Measurements from ENCODE around the gene PRELID2. TPM values are rescaled to one million over a fixed set of nuclear protein-coding genes. Genes with fewer than 3 reads are reported as not detected.
"Not testable (repeated sequence)": the region's sequence is repeated elsewhere in the genome, so short reads cannot be mapped to it uniquely, and the experiment has no call there.

PRELID2 gene
- total RNA-seq, 1 donor from 2014 or later, result 32.3 TPM

DNA sequence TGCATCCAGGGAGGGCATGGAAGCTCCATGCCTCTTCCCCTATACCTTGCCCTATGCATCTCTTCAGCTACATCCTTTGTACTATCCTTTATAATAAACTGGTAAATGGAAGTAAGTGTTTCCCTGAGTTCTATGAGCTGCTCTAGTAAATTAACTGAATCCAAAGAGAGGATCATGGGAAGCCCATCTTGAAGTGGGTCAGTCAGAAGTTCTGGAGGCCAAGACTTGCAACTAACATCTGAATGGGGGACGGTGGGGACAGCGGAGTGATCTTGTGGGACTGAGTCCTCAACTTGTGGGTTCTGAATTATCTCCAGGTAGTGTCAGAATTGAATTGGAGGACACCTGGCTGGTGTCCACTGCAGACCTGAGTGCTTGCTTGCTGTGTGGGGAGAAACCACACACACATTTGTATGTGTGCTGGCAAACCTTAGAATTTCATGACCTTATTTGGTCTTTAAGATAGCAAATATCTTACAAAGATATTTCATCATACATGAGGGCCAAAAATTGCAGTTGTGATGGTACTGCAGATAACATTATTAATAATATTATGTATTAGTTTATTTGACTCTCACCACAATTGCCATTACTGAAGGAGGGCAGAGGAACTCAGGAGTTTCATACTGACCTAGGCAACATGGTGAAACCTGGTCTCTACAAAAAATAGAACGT is 5.5 kb upstream of the PRELID2 start:
- DNase-seq (ENCODE audit: low read depth, low spot score), result no peak

DNA sequence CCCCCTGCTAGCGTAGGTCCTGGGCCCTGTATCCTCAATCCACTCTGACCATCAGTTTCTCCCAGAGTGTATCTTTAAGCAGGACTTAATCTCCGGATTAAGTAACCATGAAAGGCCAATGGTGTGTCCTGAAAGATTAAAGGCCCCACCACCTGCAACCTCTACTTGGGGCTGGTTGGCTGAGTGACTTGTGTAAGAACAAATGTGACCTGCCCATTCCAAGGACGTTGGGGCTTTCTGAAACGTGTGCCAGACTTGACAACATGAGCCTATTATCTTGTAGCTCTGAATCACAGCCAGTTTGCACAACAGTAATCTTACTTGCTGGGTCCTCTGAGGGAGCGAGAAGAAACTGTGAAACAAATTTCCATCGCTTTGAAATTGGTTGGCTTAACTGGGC is 3.1 kb upstream of the PRELID2 start:
- no peak for DNase-seq (ENCODE audit: low read depth, low spot score)

DNA sequence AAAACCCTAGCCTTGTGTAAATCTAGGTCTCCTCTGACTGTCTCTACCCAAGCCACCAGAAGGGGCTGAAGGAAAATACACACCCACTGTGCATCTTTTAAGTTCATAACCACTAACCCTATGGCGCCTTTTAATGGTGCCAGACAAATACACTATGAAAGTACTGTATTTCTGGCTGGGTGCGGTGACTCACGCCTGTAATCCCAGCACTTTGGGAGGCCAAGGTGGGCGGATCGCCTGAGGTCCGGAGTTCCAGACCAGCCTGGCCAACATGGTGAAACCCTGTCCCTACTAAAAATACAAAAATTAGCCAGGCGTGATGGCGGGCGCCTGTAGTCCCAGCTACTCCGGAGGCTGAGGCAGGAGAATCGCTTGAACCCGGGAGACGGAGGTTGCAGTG is 1.1 kb upstream of the PRELID2 start:
- DNase-seq (ENCODE audit: low read depth, low spot score), result not testable (repeated sequence)

DNA sequence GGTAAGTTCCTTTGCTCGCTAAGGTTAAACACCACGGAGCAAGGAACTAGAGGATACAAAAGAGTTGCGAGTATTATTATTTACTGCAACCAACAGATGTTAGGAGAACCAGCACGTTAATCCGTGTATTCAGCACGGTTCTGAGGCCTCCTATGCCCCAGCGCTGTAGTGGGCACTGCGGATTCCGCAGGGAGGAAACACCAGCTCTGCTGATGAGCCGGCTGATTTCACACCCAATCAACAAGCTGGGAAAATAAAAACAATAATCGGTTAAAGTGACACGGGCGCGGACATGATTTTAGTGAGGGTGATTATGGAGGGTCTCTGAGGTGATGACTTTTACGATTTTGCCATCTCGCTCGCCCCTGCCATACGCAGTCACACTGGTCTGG is 702 bp upstream of the PRELID2 start:
- no peak for DNase-seq (ENCODE audit: low read depth, low spot score)

DNA sequence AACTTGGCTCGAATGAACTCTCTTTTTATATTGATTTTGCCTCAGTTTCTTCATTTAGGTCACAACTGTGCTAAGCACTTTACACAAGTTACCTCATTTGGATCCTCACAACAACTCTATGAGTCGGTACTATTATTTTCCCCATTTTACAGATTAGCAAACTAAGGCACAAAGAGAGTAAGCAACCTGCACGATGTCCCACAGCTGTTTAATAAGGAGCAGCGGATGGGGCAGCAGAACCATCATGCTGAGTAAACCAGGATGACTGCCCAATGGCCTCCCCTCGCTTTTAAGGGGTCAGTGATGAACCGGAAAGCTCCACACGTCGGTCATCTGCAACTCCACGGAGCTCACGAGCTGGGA is 607 bp downstream of the PRELID2 start:
- DNase-seq (ENCODE audit: low read depth, low spot score), result no peak

DNA sequence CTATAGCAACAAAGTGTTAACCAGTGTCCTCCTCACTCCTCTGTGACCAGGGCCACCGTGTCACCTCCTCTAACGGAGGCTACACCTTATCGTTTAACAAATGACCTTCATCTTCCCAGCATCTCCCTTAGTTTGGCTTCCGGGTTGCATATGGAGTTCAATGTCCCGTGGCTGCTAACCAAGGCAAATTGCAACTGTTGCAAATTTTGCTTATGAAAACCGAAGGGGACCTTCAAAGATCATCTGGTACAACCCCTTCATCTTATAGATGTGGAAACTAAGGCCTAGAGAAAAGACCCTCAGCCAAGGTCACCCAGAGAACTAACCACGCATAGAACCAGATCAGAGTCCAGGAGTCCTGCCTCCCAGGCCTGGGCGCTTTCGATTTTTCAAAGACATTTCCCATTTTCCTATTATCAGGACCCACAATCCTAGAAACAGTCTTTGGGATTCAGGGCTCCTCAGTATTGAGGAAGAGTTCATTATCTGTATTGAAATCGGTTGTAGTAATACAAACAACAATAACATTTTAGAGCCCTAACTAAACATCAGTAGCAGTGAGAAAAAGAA is 1.4 kb downstream of the PRELID2 start:
- DNase-seq (ENCODE audit: low read depth, low spot score), result no peak

DNA sequence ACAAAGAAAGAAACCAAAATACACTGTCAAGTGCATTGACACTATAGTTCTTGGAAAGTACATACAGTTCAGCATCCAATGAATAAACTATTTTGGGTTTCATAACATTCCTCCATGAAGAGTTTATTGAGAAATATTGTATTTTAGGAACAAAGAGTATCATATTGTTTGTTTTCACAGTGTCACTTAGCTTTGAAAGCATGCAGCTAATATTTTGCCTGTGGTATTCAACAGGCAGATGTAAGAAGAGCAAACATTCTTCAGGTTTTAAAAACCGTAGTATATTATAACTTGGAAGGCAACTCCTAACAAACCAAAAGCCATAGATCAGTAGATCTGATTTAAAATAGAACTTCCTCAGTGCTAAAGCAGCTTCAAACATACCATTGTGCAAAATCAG is 4.5 kb downstream of the PRELID2 start:
- DNase-seq (ENCODE audit: low read depth, low spot score), result no peak

DNA sequence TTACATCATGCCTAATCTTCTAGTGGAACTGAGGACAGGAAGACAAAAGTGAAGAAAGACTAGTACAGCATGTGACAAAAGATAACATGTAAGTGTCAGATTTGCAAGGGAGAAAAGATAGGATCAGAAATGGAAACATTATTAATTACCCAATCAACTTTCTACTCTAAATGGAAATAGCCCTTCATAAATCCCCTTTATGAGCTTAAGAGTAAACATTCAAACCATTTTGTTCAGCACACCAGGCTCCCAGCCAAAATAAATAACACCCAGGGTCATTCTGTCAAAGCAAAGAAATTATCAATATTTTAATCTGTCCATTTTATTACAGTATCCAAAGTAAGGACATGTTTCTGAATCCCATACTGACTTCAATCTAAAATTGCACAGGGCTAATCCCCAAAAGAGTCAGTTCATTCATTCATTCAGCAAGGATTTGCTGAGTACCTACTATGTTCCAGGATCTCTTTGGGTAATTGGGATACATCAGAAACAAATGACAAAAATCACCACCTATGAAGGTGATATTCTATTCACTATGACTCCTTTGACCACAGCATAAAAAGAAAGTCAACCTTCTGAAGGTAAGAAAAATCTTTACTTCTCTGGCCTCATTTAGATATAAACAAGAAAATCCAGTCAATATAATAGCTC is 5.3 kb downstream of the PRELID2 start:
- DNase-seq (ENCODE audit: low read depth, low spot score), result no peak

DNA sequence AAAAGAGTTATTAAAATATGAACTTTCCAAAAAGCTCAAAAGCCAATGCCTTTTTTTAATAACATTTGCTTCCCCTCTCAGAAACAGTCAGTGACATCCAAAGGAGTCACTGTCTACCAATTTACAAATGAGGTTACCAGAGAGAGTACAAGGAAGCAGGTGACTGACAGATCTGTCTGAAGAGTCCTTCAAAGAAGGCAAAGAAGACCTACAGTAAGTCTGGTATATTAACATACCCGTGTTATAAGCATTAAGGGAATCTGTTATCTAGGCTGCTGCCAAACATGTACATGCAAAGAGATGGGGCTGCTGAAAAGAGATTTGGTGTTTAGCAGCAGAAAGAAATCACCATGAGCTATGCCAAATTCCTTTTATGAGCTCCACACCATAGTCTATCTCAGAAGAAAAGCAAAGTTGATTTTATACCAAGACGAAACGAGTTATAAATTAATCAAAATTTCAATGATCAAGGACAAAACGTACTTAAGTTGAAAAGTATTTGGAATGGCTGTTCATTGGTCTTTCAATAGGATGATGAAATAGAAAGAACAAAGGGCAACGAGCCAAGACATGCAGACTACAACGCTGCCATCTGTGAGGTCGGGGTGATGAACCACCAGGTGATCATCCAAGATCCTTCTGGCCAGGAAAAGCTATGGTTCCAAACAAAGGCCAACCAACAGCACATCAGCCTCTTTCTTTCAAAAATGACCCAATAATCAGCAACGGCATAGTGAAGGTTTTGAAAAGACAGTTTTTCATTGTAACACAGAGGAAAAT is 8.1 kb downstream of the PRELID2 start:
- DNase-seq (ENCODE audit: low read depth, low spot score), result no peak

DNA sequence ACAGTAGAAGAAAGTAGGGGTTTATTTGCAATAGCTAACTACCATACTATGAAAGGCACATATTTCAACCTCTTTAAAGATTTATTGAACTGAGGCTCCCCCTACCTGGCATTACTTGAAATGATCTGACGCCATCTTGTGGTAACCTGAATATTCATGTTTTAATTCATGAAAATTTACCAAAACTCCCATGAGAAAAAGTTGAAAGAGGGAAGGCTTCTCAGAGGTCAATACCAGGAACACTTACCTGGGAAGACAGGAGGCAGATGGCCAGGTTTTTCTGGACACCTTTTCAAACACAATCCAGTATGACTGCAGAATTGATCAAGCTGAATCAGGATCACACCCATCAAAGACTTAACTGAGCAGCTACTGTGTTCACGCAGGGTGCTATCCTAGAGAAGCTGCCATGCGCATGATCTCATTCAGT is 9.4 kb downstream of the PRELID2 start:
- DNase-seq (ENCODE audit: low read depth, low spot score), result no peak

DNA sequence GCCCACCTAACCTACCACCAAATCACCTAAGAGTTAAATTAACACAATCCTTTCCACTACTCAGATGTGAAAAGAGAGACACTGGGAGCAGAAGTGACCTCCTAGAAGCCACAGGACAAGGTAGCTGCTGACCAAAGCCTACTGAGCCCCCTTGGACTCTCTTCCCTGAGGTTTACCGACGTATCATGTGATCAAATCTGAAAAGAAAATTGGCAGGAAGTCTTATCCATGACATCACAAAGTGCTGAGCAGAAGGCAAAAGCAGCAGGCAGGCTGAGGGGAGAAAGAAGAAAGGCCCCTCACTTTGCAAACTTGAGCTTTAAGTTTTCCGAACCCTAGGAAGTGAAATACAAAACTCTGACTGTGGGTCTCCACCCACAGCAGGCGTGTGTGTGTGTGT is 11.1 kb downstream of the PRELID2 start:
- DNase-seq (ENCODE audit: low read depth, low spot score), result no peak

DNA sequence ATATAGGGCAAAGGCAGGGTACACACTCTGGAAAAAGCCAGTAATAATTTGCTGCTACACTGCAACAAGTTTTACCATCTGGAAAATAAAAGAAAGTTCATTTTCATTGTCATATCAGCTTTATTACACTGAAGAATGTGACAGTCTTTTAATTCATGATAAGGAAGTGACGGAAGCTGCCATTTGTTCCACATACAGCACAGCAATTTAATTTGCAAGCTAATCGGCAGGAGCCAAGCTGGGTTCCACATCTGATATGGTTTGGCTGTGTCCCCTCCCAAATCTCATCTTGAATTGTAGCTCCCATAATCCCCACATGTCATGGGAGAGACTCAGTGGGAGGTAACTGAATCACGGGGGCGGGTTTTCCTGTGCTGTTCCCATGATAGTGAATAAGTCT is 16.5 kb downstream of the PRELID2 start:
- no peak for DNase-seq (ENCODE audit: low read depth, low spot score)

DNA sequence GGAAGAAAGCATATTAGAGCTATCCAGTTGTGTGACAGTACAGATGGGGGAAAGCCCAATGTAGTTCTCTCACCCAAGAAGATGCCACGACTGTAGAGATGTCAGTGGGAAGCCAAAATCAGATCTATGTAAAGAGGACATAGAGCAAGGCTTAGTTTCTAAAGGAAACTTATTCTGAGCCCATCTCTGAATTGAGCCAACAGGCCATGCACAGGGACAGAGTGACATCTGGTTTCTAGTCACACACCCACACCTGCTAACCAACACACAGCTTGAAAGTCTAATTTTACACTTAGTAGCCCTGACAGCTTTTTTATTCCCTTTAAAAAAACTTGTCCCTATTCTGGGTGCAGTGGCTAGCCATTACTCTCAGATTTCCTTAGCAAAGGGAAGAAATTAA is 22.3 kb downstream of the PRELID2 start:
- DNase-seq (ENCODE audit: low read depth, low spot score), result no peak

DNA sequence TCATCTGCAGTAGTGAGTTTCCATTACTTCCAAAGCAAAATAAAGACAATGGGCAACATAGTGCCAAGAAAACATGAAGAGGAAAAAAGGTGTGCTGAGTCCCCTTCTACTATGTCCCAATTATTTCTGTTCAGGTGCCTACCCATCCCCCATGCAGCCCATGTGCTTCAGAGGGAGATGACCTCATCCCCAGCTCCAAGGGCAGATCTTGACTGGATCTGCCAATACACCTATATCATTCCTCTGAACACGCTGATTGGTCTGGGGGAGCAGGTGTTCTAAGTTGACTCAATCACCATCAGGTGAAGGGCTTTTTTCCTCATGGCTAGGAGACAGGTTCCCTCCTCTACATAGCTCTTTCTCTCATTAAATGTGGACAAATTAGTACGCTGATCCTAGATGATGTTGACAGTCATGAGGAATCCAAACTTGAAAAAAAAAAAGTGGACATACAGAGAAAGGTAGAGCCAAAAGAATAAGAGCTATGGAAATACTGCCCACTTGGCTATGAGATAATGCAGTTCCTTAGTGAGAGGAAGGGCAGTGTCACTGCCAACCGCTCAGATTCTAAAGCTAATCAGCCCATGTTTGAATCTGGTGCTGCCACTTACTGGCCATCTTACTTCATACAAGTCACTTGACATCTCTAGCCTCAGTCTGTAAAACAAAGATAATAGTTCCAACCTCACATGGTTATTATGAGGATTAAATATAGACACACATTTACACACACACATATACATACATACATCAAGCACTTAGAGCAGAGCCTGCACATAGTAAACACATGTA is 23.1 kb downstream of the PRELID2 start:
- no peak for DNase-seq (ENCODE audit: low read depth, low spot score)

DNA sequence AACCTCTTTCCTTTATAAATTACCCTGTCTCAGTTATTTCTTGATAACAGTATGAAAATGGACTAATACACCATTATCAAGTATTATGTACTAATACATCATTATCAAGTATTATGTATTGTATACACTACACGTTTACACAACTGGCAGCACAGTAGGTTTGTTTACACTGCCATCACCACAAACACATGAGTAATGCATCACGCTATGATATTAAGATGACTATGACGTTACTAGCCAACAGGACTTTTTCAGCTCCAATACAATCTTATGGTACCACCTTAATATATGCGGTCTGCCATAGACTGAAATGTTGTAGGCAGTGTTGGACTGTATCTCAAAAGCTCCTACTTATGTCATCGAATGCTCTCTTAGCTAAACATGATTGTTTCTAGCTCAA is 28.2 kb downstream of the PRELID2 start:
- DNase-seq (ENCODE audit: low read depth, low spot score), result no peak

DNA sequence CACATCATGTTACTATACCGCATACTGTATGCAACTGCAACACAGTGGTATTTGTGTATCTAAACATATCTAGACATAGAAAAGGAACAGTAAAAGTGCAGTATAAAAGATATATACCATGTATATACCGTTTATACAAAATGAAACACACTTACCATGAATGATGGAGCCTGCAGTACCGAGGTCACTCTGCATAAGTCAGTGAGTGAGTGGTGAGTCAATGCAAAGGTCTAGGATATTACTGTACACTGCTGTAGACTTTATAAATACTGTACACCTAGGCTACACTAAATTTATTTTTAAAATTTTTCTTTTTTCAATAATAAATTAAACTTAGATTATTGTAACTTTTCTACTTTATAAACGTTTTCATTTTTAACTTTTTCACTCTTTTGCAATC is 29.3 kb downstream of the PRELID2 start:
- DNase-seq (ENCODE audit: low read depth, low spot score), result no peak

DNA sequence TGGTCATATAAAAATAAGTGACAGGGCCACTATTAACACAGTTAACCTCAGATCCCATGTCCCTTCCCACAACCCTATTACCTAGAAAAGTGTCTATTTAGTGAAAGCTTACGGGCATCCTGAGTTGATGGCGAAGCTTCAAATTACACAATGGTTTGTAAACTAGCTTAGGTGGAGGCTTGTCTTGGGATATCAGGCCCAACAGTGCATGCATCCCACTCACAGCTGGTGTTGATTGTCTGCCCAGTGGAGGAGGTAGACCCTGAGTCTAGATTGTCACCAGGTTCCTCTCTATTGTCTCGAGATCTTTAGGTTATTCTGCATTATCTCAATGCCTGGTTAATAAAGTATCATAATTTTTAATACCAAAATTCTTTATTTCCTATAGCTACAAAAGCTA is 30.4 kb downstream of the PRELID2 start:
- DNase-seq (ENCODE audit: low read depth, low spot score), result no peak

DNA sequence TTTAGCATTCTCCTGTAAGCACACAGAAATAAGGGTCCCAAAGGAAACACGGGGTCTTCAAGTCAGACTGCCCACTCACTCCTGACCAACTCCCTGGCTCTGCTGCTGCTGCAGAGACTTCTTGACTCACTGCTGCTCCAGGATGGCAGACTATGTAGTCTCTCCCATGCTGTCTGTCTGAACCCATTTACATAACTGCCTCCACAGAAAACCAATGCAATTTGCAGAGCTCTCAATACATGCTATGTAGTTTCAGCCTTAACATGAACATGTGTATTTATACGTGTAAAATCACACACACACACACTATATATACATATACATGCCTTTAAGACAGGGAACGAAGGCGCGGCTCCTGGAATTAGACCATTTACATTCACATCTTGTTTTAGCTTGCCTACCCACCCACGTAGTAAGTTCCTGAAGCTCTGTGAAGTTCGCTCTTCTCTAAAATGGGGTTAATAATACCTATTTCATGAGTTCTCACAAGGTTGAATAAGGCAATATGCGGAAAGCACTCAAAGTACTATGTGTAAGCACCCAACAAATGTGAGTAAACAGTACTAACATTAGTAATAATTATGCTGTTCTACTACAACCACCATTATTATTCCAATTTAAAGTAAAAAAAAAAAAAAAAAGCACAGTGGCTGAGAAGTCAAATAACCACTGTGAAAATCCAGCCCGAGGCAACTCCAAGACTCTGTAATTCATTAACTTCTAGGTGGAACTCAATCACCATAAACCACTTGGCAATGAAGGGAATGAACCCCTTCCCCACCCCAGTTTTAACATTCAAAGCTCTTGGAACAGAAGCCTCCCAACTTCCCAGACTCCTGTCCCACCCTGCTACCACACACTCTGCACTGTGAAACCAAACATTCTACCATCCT is 31.8 kb downstream of the PRELID2 start:
- DNase-seq (ENCODE audit: low read depth, low spot score), result no peak

DNA sequence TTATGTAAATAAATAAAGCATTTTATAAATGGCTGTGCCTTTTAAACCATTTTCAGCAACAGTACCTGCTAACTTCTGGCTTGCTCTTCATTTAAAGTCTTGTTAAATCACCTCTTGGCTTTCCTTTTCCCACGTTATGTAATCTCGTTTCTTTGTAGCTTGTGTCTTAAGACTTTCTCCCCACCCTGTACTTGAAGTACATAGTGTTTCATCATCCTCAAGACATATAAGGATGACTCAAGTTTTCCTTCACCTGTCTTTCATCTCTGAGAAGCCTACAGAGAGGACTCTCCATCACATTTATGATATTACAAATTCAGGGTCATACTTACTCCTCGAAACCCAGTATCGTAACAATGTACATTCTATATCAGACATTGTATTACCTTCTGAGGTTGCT is 33.9 kb downstream of the PRELID2 start:
- DNase-seq (ENCODE audit: low read depth, low spot score), result no peak

DNA sequence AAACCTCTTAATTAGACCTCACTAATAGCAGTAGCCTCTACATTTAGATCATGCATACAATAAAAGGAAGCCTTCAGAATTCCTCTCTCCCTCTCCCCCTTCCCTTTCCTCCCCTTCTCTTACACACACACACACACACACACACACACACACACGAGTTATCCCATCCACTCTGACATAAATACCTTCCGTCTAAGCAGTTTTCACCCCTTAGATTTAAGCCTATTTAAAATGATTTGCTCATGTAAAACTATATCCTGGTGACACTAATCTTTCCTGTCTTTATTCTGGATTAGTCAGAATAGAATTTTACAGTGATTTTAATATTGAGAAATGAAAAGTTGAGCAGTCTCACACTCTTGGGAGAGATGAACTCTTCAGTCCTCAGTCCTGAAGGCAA is 35.0 kb downstream of the PRELID2 start:
- no peak for DNase-seq (ENCODE audit: low read depth, low spot score)

DNA sequence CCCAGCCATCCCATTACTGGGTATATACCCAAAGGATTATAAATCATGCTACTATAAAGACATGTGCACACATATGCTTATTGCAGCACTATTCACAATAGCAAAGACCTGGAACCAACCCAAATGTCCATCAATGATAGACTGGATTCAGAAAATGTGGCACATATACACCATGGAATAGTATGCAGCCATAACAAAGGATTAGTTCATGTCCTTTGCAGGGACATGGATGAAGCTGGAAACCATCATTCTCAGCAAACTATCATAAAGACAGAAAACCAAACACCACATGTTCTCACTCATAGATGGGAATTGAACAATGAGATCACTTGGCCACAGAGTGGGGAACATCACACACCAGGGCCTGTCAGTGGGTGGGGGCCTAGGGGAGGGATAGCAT is 36.6 kb downstream of the PRELID2 start:
- DNase-seq (ENCODE audit: low read depth, low spot score), result not testable (repeated sequence)

Measured in pulmonary artery endothelial cell (primary cell).